DOHH2 (cell line): ENCODE measurements around the gene PAX3.

Source experiments
- H3F3A ChIP-seq: fragments of 200-600 bp; sonication (generic), shearing (Covaris generic); 2 replicates; pipeline ENCODE4 v1.6.0; 2016; ENCODE audit warnings: antibody characterized with exemption, mild to moderate bottlenecking; ENCODE audit not compliant: control insufficient read depth, insufficient read depth
- H3K27ac ChIP-seq: fragments of 200-600 bp; sonication (generic); 2 replicates; pipeline ENCODE4 v1.5.1; 2014; ENCODE audit warnings: low read depth, mild to moderate bottlenecking, low read length, moderate library complexity
- H3K27me3 ChIP-seq: fragments of 200-600 bp; sonication (generic); 2 replicates; pipeline ENCODE4 v1.6.1; 2014; ENCODE audit warnings: mild to moderate bottlenecking, low read length, mixed read lengths; ENCODE audit not compliant: control insufficient read depth
- H3K36me3 ChIP-seq: fragments of 200-600 bp; sonication (generic); 2 replicates; pipeline ENCODE4 v1.6.1; 2014; ENCODE audit warnings: mild to moderate bottlenecking, low read length, moderate library complexity, mixed read lengths; ENCODE audit not compliant: control insufficient read depth
- H3K4me1 ChIP-seq: fragments of 200-600 bp; sonication (generic); 2 replicates; pipeline ENCODE4 v1.6.1; 2014; ENCODE audit warnings: mild to moderate bottlenecking, low read length, mixed read lengths; ENCODE audit not compliant: control insufficient read depth
- H3K4me2 ChIP-seq: fragments of 200-600 bp; sonication (generic); 2 replicates; pipeline ENCODE4 v1.6.0; 2014; ENCODE audit warnings: mild to moderate bottlenecking, low read length, moderate library complexity
- H3K4me3 ChIP-seq: fragments of 200-600 bp; sonication (generic); 2 replicates; pipeline ENCODE4 v1.5.1; 2014; ENCODE audit warnings: mild to moderate bottlenecking, low read length, mixed read lengths
- H3K79me2 ChIP-seq: fragments of 200-600 bp; sonication (generic); 2 replicates; pipeline ENCODE4 v1.6.1; 2014; ENCODE audit warnings: mild to moderate bottlenecking, low read length, mixed read lengths; ENCODE audit not compliant: control insufficient read depth
- H3K9me2 ChIP-seq: fragments of 200-600 bp; sonication (generic); replicated peaks from 2 replicates; pipeline ENCODE4 v1.6.1; 2014; ENCODE audit warnings: mild to moderate bottlenecking, low read length, mixed read lengths; ENCODE audit not compliant: control insufficient read depth
- H3K9me3 ChIP-seq: fragments of 200-600 bp; sonication (generic); 2 replicates; pipeline ENCODE4 v1.6.1; 2014; ENCODE audit warnings: antibody characterized with exemption, low read length, mixed read lengths; ENCODE audit not compliant: control insufficient read depth, insufficient read depth
- H4K20me1 ChIP-seq: fragments of 200-600 bp; sonication (generic); 2 replicates; pipeline ENCODE4 v1.6.0; 2014; ENCODE audit warnings: low read depth, mild to moderate bottlenecking, antibody characterized with exemption, low read length, moderate library complexity; ENCODE audit not compliant: control insufficient read depth, insufficient read depth
- EZH2phosphoT487 ChIP-seq: fragments of 200-600 bp; sonication (generic); IDR thresholded peaks from 2 replicates; pipeline ENCODE4 v1.6.1; 2017; ENCODE audit warnings: borderline replicate concordance, mild to moderate bottlenecking, antibody characterized with exemption, low read length, moderate library complexity, mixed read lengths
- TF ChIP-seq, protein P1 (sequence below): fragments of 200-600 bp; sonication (generic); IDR thresholded peaks from one replicate; pipeline ENCODE4 v1.5.1; 2014; ENCODE audit warnings: antibody characterized with exemption, mild to moderate bottlenecking, low read depth, low read length; ENCODE audit not compliant: poor library complexity, severe bottlenecking

Gene PAX3

DNA sequence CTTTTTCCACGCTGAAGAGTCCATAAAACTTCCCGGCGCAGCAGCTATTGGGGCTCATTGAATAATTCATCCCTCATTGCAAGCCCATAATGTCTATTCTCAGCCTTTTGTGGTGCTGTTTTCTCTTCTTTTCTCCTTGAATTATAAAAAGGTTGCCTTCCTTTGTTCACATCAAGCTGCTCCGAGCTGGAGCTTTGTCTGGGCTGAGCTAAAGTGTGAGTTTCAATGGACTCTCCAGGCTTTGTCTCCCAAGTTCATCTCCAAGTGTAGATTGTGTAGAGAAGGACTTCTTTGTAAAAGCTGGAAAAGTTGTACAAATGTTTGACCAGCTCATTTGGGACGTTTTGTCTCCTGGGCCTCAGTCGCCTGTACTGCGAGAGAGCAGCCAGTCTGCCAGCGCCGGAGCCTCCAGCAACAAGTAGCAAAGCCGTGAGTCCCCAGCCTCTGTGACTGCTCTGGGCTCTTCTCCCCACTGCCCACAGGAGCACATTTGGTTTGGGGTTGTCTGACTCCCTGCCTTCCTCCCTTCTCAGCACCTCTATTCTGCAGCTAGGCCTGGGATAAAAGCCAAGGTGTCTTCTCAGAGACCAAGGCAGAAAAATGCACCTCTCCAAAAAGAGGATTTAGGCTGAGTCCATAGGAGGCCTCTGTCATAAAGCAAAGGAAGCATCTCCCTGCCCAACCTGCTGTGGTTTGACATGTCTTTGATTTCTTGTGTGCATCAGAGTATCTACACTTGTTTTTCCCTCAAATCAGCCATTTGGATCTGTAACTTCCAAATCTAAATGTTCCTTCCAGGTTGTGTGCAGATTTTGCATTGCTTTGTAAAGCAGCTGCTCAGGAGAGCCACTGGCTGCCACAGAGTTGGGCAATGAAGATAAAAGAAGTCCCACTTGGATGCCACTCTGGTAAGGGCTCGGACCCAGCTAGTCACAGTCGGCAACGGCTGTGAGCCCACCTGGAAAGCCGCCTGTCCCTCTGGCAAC lies 6.4 kb downstream of the PAX3 start:
- no peaks in the 10 kb centered on the region for H3K36me3 ChIP-seq
- no peak overlapping the region for H3K27ac ChIP-seq
- H3K4me1 ChIP-seq = no peaks in the 10 kb centered on the region
- H3K9me3 ChIP-seq = no peaks in the 10 kb centered on the region
- no peaks in the 10 kb centered on the region for H3F3A ChIP-seq
- no peaks in the 10 kb centered on the region for H4K20me1 ChIP-seq
- no peak overlapping the region for H3K4me3 ChIP-seq
- no peak overlapping the region for H3K4me2 ChIP-seq
- H3K9me2 ChIP-seq = no peaks in the 10 kb centered on the region
- peaks cover 10% of the 10 kb centered on the region; the same call in 1 of the 2 replicates for H3K27me3 ChIP-seq
- TF ChIP-seq, protein P1, sequence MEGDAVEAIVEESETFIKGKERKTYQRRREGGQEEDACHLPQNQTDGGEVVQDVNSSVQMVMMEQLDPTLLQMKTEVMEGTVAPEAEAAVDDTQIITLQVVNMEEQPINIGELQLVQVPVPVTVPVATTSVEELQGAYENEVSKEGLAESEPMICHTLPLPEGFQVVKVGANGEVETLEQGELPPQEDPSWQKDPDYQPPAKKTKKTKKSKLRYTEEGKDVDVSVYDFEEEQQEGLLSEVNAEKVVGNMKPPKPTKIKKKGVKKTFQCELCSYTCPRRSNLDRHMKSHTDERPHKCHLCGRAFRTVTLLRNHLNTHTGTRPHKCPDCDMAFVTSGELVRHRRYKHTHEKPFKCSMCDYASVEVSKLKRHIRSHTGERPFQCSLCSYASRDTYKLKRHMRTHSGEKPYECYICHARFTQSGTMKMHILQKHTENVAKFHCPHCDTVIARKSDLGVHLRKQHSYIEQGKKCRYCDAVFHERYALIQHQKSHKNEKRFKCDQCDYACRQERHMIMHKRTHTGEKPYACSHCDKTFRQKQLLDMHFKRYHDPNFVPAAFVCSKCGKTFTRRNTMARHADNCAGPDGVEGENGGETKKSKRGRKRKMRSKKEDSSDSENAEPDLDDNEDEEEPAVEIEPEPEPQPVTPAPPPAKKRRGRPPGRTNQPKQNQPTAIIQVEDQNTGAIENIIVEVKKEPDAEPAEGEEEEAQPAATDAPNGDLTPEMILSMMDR = no peak
- TF ChIP-seq EZH2phosphoT487 = no peak
- H3K79me2 ChIP-seq = no peaks in the 10 kb centered on the region

DNA sequence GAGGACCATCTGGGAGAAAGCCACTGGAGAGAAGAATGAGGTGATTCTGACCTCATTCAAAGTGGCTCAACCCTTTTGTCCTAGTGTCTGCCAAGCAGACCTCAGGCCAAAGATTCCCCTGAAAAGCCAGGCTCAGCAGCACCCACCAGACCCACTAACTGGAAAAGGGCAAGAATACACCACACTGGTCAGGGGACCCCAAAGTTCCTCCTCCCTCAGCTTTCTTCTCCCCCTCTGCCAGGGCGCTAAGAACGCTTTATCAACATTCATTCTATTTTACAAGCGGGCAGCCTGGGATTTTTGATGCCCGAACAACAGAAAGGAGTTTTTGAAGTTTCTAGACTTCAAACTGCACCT lies 7.3 kb downstream of the PAX3 start:
- no peak overlapping the region for H3K27ac ChIP-seq
- no peak overlapping the region for H3K4me3 ChIP-seq
- H3K27me3 ChIP-seq = peaks cover 15% of the 10 kb centered on the region; the same call in 1 of the 2 replicates

DNA sequence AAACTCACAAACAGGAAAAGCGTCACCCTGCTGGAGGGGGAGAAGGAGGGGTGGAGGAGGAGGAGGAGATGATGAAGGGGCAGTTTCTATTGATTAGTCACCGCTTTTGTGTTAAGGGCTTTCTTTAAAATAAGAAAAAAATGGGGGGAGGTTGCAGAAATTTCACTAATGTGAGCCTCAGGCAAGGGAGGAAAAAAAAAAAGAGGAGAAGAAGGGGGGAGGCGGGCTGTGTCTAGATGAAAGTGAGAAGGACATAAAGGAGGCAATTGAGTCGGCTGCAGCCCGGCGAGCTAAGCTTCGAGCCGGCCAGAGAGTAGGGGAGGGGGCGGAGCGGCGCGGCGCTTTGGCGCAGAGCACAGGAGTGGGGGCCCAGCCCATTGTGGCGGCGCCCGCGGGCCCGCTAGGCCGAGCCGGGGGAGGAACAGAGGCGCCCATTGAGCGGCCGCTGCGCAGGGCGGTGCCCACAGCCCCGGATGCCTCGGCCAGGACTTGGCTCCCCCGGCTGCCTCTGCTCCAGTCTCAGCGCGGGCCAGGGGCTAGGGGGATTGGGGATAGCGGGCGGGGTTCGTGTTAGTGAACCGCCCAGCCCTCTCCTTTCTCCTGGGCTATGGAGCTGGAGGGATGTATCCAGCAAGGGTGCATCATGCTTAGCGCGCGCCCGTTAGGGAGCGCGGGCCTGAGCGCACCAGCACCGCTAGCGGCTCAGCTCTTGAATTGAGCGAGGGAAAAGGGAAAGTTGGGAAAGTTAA lies 7.9 kb downstream of the PAX3 start:
- no peaks in the 10 kb centered on the region for H3K9me3 ChIP-seq
- TF ChIP-seq, protein P1 = no peak
- no peak for TF ChIP-seq EZH2phosphoT487
- no peak overlapping the region for H3K4me2 ChIP-seq
- no peaks in the 10 kb centered on the region for H3K79me2 ChIP-seq
- no peaks in the 10 kb centered on the region for H3K36me3 ChIP-seq
- no peaks in the 10 kb centered on the region for H3K4me1 ChIP-seq
- H3F3A ChIP-seq = no peaks in the 10 kb centered on the region
- H4K20me1 ChIP-seq = no peaks in the 10 kb centered on the region
- no peaks in the 10 kb centered on the region for H3K9me2 ChIP-seq
- peaks cover 15% of the 10 kb centered on the region; the same call in 1 of the 2 replicates for H3K27me3 ChIP-seq
- no peak overlapping the region for H3K27ac ChIP-seq
- no peak overlapping the region for H3K4me3 ChIP-seq

More for the DNA sequence above, 7.3 kb downstream of the PAX3 start:
- H3K4me1 ChIP-seq = no peaks in the 10 kb centered on the region
- no peaks in the 10 kb centered on the region for H3K36me3 ChIP-seq
- no peak for TF ChIP-seq EZH2phosphoT487
- TF ChIP-seq, protein P1 = no peak
- no peaks in the 10 kb centered on the region for H4K20me1 ChIP-seq
- H3K9me3 ChIP-seq = no peaks in the 10 kb centered on the region
- no peak overlapping the region for H3K4me2 ChIP-seq
- no peaks in the 10 kb centered on the region for H3K9me2 ChIP-seq
- H3F3A ChIP-seq = no peaks in the 10 kb centered on the region
- H3K79me2 ChIP-seq = no peaks in the 10 kb centered on the region
